SJCRH30 (cell line): Measurements from ENCODE around the gene NCAPH2. TPM values are rescaled to one million over a fixed set of nuclear protein-coding genes. Genes with fewer than 3 reads are reported as not detected.
"Not testable (repeated sequence)": the region's sequence is repeated elsewhere in the genome, so short reads cannot be mapped to it uniquely, and the experiment has no call there.

Experiments
- DNase-seq, 2 experiments: peaks; one replicate each; pipeline ENCODE4 v3.0.0-alpha.2; 2015 to 2020
- H3K27ac ChIP-seq: fragments of 250-450 bp; sonication (Bioruptor Pico); 2 replicates; pipeline ENCODE4 v1.5.1; 2020; ENCODE audit warnings: mild to moderate bottlenecking, moderate library complexity
- H3K27me3 ChIP-seq: fragments of 250-450 bp; sonication (Bioruptor Pico); 2 replicates; pipeline ENCODE4 v1.5.1; 2020; ENCODE audit warnings: mild to moderate bottlenecking, moderate library complexity
- H3K36me3 ChIP-seq: fragments of 250-450 bp; sonication (Bioruptor Pico); 2 replicates; pipeline ENCODE4 v1.5.1; 2020; ENCODE audit warnings: mild to moderate bottlenecking, moderate library complexity
- H3K4me1 ChIP-seq: fragments of 250-450 bp; sonication (Bioruptor Pico); 2 replicates; pipeline ENCODE4 v1.5.1; 2020; ENCODE audit warnings: mild to moderate bottlenecking, moderate library complexity
- H3K4me3 ChIP-seq: fragments of 250-450 bp; sonication (Bioruptor Pico); 2 replicates; pipeline ENCODE4 v1.5.1; 2020; ENCODE audit warnings: mild to moderate bottlenecking, moderate library complexity
- H3K9me3 ChIP-seq: fragments of 250-450 bp; sonication (Bioruptor Pico); replicated peaks from 2 replicates; pipeline ENCODE4 v1.5.1; 2020; ENCODE audit warnings: mild to moderate bottlenecking, moderate library complexity
- total RNA-seq: library from RNA; depleted of rRNA; stranded (reverse); fragments of >200 nt; shearing (Covaris generic); gene quantifications from 2 replicates; pipeline ENCODE4 v1.2.3, GENCODE V29; 2014

Gene NCAPH2
- total RNA-seq, 1 experiment from 2014 or later = 94.2 TPM

GRCh38 chr22:50513175-50513574 lies 5.2 kb downstream of the NCAPH2 start:
- Histone ChIP-seq H3K4me1 (no peaks in the 10 kb centered on the region; the same call in 1 of the 2 replicates), H3K9me3 (no peaks in the 10 kb centered on the region), H3K27me3 (no peaks in the 10 kb centered on the region), H3K27ac (no peak overlapping the region), H3K4me3 (no peak overlapping the region), H3K36me3 (peaks cover 36% of the 10 kb centered on the region)
- no peak for DNase-seq

GRCh38 chr22:50516068-50516467 lies 8.0 kb downstream of the NCAPH2 start:
- DNase-seq = no peak
- H3K9me3 ChIP-seq = no peaks in the 10 kb centered on the region
- H3K36me3 ChIP-seq = peaks cover 61% of the 10 kb centered on the region

GRCh38 chr22:50516891-50517290 lies 8.9 kb downstream of the NCAPH2 start:
- Histone ChIP-seq H3K36me3 (peaks cover 66% of the 10 kb centered on the region), H3K27me3 (no peaks in the 10 kb centered on the region)

More at GRCh38 chr22:50516068-50516467, 8.0 kb downstream of the NCAPH2 start:
- Histone ChIP-seq H3K27me3 (no peaks in the 10 kb centered on the region), H3K4me3 (no peak overlapping the region), H3K27ac (no peak overlapping the region), H3K4me1 (no peaks in the 10 kb centered on the region)

DNA sequence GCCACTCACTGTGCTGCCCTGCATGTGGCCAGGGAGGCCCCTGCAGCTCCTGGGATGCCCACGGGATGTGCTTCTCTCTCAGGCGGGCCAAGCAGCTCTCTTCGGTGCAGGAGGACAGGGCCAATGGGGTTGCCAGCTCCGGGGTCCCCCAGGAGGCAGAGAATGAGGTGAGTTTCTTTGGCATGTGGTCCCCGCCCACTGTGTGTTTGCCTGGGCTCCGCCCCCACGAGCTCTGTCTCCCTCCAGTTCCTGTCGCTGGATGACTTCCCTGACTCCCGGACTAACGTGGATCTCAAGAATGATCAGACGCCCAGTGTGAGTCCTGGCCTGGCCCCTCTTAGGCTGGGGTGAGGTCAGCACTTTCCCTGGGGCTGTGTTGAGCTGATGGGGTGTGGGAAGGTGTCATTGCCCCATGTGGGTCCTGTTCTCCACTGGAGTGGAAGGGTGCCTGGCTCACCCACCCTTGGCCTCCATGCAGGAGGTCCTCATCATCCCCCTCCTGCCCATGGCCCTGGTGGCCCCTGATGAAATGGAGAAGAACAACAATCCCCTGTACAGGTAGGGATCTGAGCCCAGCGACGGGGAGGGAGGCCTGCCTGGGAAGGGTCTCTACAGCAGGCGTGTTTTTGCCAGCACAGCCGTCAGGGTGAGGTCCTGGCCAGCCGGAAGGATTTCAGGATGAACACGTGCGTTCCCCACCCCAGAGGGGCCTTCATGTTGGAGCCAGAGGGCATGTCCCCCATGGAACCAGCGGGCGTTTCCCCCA lies 9.7 kb downstream of the NCAPH2 start:
- H3K4me3 ChIP-seq = no peak overlapping the region
- H3K27me3 ChIP-seq = no peaks in the 10 kb centered on the region
- H3K36me3 ChIP-seq = peaks cover 63% of the 10 kb centered on the region
- no peaks in the 10 kb centered on the region for H3K9me3 ChIP-seq
- no peaks in the 10 kb centered on the region for H3K4me1 ChIP-seq
- H3K27ac ChIP-seq = no peak overlapping the region
- no peak for DNase-seq

More at GRCh38 chr22:50516891-50517290, 8.9 kb downstream of the NCAPH2 start:
- Histone ChIP-seq H3K27ac (no peak overlapping the region), H3K4me1 (no peaks in the 10 kb centered on the region), H3K9me3 (no peaks in the 10 kb centered on the region), H3K4me3 (no peak overlapping the region)
- no peak for DNase-seq

DNA sequence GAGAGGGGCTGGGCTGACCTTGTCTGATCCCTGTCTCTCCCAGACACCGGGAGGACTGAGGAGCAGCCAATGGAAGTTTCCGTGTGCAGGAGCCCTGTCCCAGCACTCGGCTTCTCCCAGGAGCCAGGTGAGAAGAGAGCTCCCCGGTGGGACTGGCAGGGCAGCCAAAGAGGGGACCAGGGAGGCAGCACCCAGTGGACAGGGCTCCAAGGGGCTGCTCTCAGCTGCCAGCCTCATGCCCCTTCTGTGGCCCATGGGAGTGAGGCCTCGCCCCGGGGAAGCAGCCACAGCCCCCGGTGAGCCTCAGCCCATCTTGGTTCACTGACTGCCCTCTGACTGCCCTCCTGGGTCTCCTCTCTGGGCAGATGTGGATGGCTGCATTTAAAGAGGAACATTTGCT lies 10.6 kb downstream of the NCAPH2 start:
- H3K36me3 ChIP-seq = peaks cover 67% of the 10 kb centered on the region
- H3K4me1 ChIP-seq = no peaks in the 10 kb centered on the region
- H3K4me3 ChIP-seq = no peak overlapping the region
- no peaks in the 10 kb centered on the region for H3K9me3 ChIP-seq
- no peak for DNase-seq
- no peaks in the 10 kb centered on the region for H3K27me3 ChIP-seq
- H3K27ac ChIP-seq = no peak overlapping the region

DNA sequence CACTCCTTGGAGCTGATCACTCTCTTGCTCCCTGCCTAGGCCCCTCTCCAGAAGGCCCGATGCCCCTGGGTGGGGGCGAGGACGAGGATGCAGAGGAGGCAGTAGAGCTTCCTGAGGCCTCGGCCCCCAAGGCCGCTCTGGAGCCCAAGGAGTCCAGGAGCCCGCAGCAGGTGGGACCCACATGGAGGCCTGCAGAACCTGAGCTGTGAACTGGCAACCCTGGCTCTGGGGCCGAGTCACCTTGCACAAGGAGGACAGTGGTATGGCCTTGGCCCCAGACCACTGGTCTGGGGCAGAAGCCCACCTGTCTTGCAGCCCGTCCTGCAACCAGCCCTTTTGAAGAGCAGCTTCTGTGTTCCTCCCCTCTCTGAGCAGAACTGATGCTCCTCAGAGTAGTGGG lies 11.1 kb downstream of the NCAPH2 start:
- Histone ChIP-seq H3K27ac (no peak overlapping the region), H3K9me3 (no peaks in the 10 kb centered on the region), H3K27me3 (no peaks in the 10 kb centered on the region), H3K36me3 (peaks cover 72% of the 10 kb centered on the region), H3K4me3 (no peak overlapping the region), H3K4me1 (no peaks in the 10 kb centered on the region; the same call in 1 of the 2 replicates)
- DNase-seq = no peak

GRCh38 chr22:50520184-50520583 lies 12.2 kb downstream of the NCAPH2 start:
- not testable (repeated sequence) for H3K4me3 ChIP-seq, H3K27me3 ChIP-seq, H3K27ac ChIP-seq, DNase-seq, H3K4me1 ChIP-seq, H3K9me3 ChIP-seq
- peaks cover 73% of the 10 kb centered on the region for H3K36me3 ChIP-seq

- H3K36me3 ChIP-seq = peaks cover 73% of the 10 kb centered on the region
Measured at GRCh38 chr22:50520826-50521453, 12.9 kb downstream of the NCAPH2 start.

GRCh38 chr22:50521710-50522109 lies 13.7 kb downstream of the NCAPH2 start:
- peaks cover 72% of the 10 kb centered on the region for H3K36me3 ChIP-seq
- DNase-seq = no peak
- no peak overlapping the region for H3K27ac ChIP-seq

More at GRCh38 chr22:50520826-50521453, 12.9 kb downstream of the NCAPH2 start:
- Histone ChIP-seq H3K4me3 (no peak overlapping the region), H3K4me1 (peaks cover 4% of the 10 kb centered on the region; the same call in 1 of the 2 replicates), H3K27ac (no peak overlapping the region), H3K27me3 (no peaks in the 10 kb centered on the region), H3K9me3 (no peaks in the 10 kb centered on the region)
- no peak for DNase-seq

GRCh38 chr22:50522208-50522805 lies 14.3 kb downstream of the NCAPH2 start:
- DNase-seq = no peak
- H3K36me3 ChIP-seq = peaks cover 66% of the 10 kb centered on the region
- no peaks in the 10 kb centered on the region for H3K9me3 ChIP-seq
- H3K27ac ChIP-seq = no peak overlapping the region
- no peak overlapping the region for H3K4me3 ChIP-seq
- H3K27me3 ChIP-seq = no peaks in the 10 kb centered on the region
- H3K4me1 ChIP-seq = peaks cover 4% of the 10 kb centered on the region; the same call in 1 of the 2 replicates

More at GRCh38 chr22:50521710-50522109, 13.7 kb downstream of the NCAPH2 start:
- H3K9me3 ChIP-seq = no peaks in the 10 kb centered on the region
- no peak overlapping the region for H3K4me3 ChIP-seq
- H3K4me1 ChIP-seq = peaks cover 4% of the 10 kb centered on the region; the same call in 1 of the 2 replicates
- H3K27me3 ChIP-seq = no peaks in the 10 kb centered on the region

DNA sequence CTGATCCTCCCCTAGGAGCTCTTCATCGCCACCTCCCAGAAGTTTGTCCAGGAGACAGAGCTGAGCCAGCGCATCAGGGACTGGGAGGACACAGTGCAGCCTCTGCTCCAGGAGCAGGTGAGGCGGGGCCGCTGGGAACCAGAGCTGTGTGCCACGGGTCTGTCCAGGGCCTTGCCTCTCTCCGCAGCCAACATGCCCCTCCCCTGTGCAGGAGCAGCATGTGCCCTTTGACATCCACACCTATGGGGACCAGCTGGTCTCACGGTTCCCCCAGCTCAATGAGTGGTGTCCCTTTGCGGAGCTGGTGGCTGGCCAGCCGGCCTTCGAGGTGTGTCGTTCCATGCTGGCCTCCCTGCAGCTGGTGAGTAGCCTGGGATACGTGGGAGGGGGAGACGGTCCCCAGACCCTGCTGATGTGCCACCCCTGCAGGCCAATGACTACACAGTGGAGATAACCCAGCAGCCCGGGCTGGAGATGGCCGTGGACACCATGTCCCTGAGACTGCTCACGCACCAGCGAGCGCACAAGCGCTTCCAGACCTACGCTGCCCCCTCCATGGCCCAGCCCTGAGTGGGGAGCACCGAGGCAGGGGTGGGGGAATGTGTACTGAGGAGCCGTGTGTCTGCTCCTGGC lies 14.9 kb downstream of the NCAPH2 start:
- H3K27me3 ChIP-seq = no peaks in the 10 kb centered on the region
- H3K9me3 ChIP-seq = no peaks in the 10 kb centered on the region
- H3K4me3 ChIP-seq = no peak overlapping the region
- peaks cover 60% of the 10 kb centered on the region for H3K36me3 ChIP-seq
- no peak for DNase-seq
- no peak overlapping the region for H3K27ac ChIP-seq
- peaks cover 4% of the 10 kb centered on the region; the same call in 1 of the 2 replicates for H3K4me1 ChIP-seq

DNA sequence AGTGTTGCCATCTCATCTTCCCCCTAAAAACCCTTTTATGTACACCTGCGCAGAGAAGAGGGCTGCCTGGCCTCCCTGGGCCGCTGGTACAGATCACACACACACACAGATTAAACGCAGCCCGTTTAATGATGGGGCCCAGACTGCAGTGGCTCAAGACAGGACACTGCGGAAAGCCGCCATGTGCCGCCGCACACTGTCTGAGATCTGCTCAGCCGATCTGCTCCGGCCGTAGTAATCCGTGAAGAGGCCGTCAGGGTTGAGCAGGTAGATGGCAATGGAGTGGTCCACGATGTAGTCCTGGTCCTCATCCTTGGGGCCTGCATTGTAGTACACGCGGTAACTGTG lies 15.4 kb downstream of the NCAPH2 start:
- peaks cover 4% of the 10 kb centered on the region; the same call in 1 of the 2 replicates for H3K4me1 ChIP-seq
- no peak overlapping the region for H3K4me3 ChIP-seq
- DNase-seq = no peak
- H3K9me3 ChIP-seq = no peaks in the 10 kb centered on the region
- no peaks in the 10 kb centered on the region for H3K27me3 ChIP-seq
- H3K36me3 ChIP-seq = peaks cover 55% of the 10 kb centered on the region
- H3K27ac ChIP-seq = no peak overlapping the region

GRCh38 chr22:50523806-50524675 lies 16.0 kb downstream of the NCAPH2 start:
- DNase-seq = peak in 1 of 2 experiments; percentile 13
- Histone ChIP-seq H3K9me3 (no peaks in the 10 kb centered on the region), H3K27me3 (no peaks in the 10 kb centered on the region), H3K4me3 (peak overlapping the region; percentile 66; the same call in 1 of the 2 replicates), H3K4me1 (peaks cover 4% of the 10 kb centered on the region; the same call in 1 of the 2 replicates), H3K36me3 (peaks cover 48% of the 10 kb centered on the region), H3K27ac (no peak overlapping the region)

DNA sequence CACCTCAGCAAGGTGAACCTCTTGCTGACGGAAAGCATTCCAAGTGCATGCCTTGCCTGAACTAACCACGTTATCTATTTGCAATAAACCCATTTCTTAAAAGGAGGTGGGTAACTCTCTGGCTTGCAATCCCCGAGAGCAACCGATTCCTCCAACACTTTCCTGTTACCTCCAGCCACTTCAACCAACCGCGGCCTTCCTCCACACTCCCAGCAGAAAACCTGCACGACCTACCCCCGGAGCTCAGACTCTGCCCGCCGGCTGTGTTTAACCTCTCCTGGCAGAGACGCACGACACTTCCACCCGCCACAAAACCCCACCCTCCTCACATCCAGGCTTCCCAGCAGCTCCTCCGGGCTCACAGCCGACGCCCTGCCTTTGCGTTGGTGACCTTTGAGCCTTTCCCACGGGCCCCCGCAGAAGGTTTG lies 16.7 kb downstream of the NCAPH2 start:
- H3K27me3 ChIP-seq = no peaks in the 10 kb centered on the region
- peak in 1 of 2 experiments; percentile 28 for DNase-seq
- peak overlapping the region; percentile 66 for H3K4me3 ChIP-seq
- peaks cover 42% of the 10 kb centered on the region for H3K36me3 ChIP-seq
- H3K9me3 ChIP-seq = no peaks in the 10 kb centered on the region
- peaks cover 4% of the 10 kb centered on the region; the same call in 1 of the 2 replicates for H3K4me1 ChIP-seq
- H3K27ac ChIP-seq = peak overlapping the region; percentile 54
